NCI-H1105 treated with DMSO at 0.1 percent for 48 hours (cell line): ENCODE measurements around the gene CADPS2.

ENCODE experiments used
- DNase-seq: peaks from one replicate; lab custom pipeline; 2025; lab: John Stamatoyannopoulos, UW

CADPS2 gene

GRCh38 chr7:122600630-122601029 is 285.6 kb downstream of the CADPS2 start:
- no peak for DNase-seq

GRCh38 chr7:122600042-122600441 is 286.2 kb downstream of the CADPS2 start:
- no peak for DNase-seq

- DNase-seq = no peak
Measured at GRCh38 chr7:122597277-122597676, 289.0 kb downstream of the CADPS2 start.

GRCh38 chr7:122595885-122596284 is 290.4 kb downstream of the CADPS2 start:
- DNase-seq = no peak

- DNase-seq = no peak
Measured at GRCh38 chr7:122588621-122589020, 297.6 kb downstream of the CADPS2 start.

- no peak for DNase-seq
Measured at GRCh38 chr7:122584676-122585251, 301.5 kb downstream of the CADPS2 start.

GRCh38 chr7:122578350-122578749 is 307.9 kb downstream of the CADPS2 start:
- no peak for DNase-seq

- no peak for DNase-seq
Measured at GRCh38 chr7:122577449-122578003, 308.7 kb downstream of the CADPS2 start.

GRCh38 chr7:122572706-122573105 is 313.6 kb downstream of the CADPS2 start:
- no peak for DNase-seq

- DNase-seq = peak; percentile 19
Measured at GRCh38 chr7:122561326-122561725, 324.9 kb downstream of the CADPS2 start.

- DNase-seq = no peak
Measured at GRCh38 chr7:122556873-122557542, 329.3 kb downstream of the CADPS2 start.

GRCh38 chr7:122556219-122556618 is 330.0 kb downstream of the CADPS2 start:
- no peak for DNase-seq

GRCh38 chr7:122553761-122554160 is 332.5 kb downstream of the CADPS2 start:
- DNase-seq = no peak

GRCh38 chr7:122552769-122553168 is 333.5 kb downstream of the CADPS2 start:
- DNase-seq = no peak

GRCh38 chr7:122550545-122550944 is 335.7 kb downstream of the CADPS2 start:
- DNase-seq = peak; percentile 27

GRCh38 chr7:122549578-122549977 is 336.7 kb downstream of the CADPS2 start:
- no peak for DNase-seq

- DNase-seq = no peak
Measured at GRCh38 chr7:122546496-122546895, 339.8 kb downstream of the CADPS2 start.

GRCh38 chr7:122544463-122544862 is 341.8 kb downstream of the CADPS2 start:
- DNase-seq = no peak

GRCh38 chr7:122543891-122544290 is 342.4 kb downstream of the CADPS2 start:
- DNase-seq = no peak

GRCh38 chr7:122543166-122543565 is 343.1 kb downstream of the CADPS2 start:
- no peak for DNase-seq

GRCh38 chr7:122535086-122535485 is 351.2 kb downstream of the CADPS2 start:
- DNase-seq = no peak

- DNase-seq = peak; percentile 22
Measured at GRCh38 chr7:122532406-122533269, 353.6 kb downstream of the CADPS2 start.
